B cell (primary cell): Measurements from ENCODE around the gene TAF6. TPM values are rescaled to one million over a fixed set of nuclear protein-coding genes. Genes with fewer than 3 reads are reported as not detected.

Experiments used
- ATAC-seq: fragments of 200-7000 bp; cut with Tn5 transposase; one replicate; pipeline ENCODE4 v1.10.0; 2021; ENCODE audit warnings: low read depth, mild to moderate bottlenecking, moderate number of reproducible peaks, moderate library complexity
- CTCF ChIA-PET: fragments of 350-600 bp; sonication (Branson Sonifier 250); formaldehyde crosslinking; loops from one replicate; lab custom pipeline; 2021; ENCODE audit warnings: antibody characterized with exemption, inconsistent platforms; lab: Charles Lee
- POLR2A ChIA-PET: fragments of 350-600 bp; sonication (Branson Sonifier 250); formaldehyde crosslinking; loops from one replicate; lab custom pipeline; 2021; ENCODE audit warnings: antibody characterized with exemption; lab: Charles Lee
- DNase-seq: peaks from one replicate; pipeline ENCODE4 v3.0.0; 2013
- H2AFZ ChIP-seq: 2 replicates; pipeline ENCODE4 v1.6.1; 2012; ENCODE audit warnings: mild to moderate bottlenecking, low read depth, low read length; ENCODE audit not compliant: insufficient read depth, poor library complexity, severe bottlenecking
- H3K27ac ChIP-seq, 2 donors: 1 replicate in 1 of 2; 2 replicates in 1 of 2; pipeline ENCODE4 v1.5.1; 2012 to 2013; ENCODE audit warnings: low read length in 2 of 2, mild to moderate bottlenecking in 2 of 2, moderate library complexity in 1 of 2
- H3K27me3 ChIP-seq, 4 experiments: fragments of 200-600 bp in 1 of 4; sonication (generic) in 1 of 4; replicated peaks in 1 of 4; 1 replicate in 2 of 4; 2 replicates in 2 of 4; pipeline versions ENCODE4 v1.6.1 to v1.7.0; 2013 to 2016; ENCODE audit warnings: low read length in 3 of 4, mild to moderate bottlenecking in 2 of 4, mixed read lengths in 1 of 4, moderate library complexity in 1 of 4; ENCODE audit not compliant: insufficient read depth in 4 of 4, control insufficient read depth in 3 of 4; ENCODE audit errors: control extremely low read depth in 1 of 4
- H3K36me3 ChIP-seq, 2 experiments: replicated peaks in 1 of 2; 1 replicate in 1 of 2; 2 replicates in 1 of 2; pipeline versions ENCODE4 v1.6.1 to v1.7.1; 2013; ENCODE audit warnings: low read length in 1 of 2; ENCODE audit not compliant: insufficient read depth in 2 of 2, control insufficient read depth in 1 of 2; ENCODE audit errors: control extremely low read depth in 1 of 2, extremely low read depth in 1 of 2
- H3K4me1 ChIP-seq, 2 donors: fragments of 200-600 bp in 1 of 2; sonication (generic) in 1 of 2; 1 replicate in 1 of 2; 2 replicates in 1 of 2; pipeline versions ENCODE4 v1.5.1 to v1.6.1; 2013 to 2017; ENCODE audit warnings: low read length in 2 of 2; ENCODE audit not compliant: control insufficient read depth in 2 of 2, insufficient read depth in 2 of 2
- H3K4me2 ChIP-seq: replicated peaks from 2 replicates; pipeline ENCODE3; 2012; ENCODE audit warnings: mild to moderate bottlenecking, low read depth, low read length; ENCODE audit not compliant: poor library complexity, severe bottlenecking
- H3K4me3 ChIP-seq, 5 experiments: fragments of 200-600 bp in 1 of 5; sonication (generic) in 1 of 5; 1 replicate in 3 of 5; 2 replicates in 2 of 5; pipeline versions ENCODE4 v1.5.1 to v1.7.0; 2011 to 2016; ENCODE audit warnings: low read length in 4 of 5, mild to moderate bottlenecking in 4 of 5, low read depth in 2 of 5, control low read depth in 1 of 5, moderate library complexity in 1 of 5; ENCODE audit not compliant: insufficient read depth in 1 of 5; ENCODE audit errors: control extremely low read depth in 1 of 5, extremely low read depth in 1 of 5
- H3K79me2 ChIP-seq: fragments of 200-600 bp; sonication (generic); one replicate; pipeline ENCODE4 v1.6.0; 2016; ENCODE audit warnings: low read length; ENCODE audit not compliant: control insufficient read depth, insufficient read depth
- H3K9ac ChIP-seq: fragments of 200-600 bp; sonication (generic); 2 replicates; pipeline ENCODE4 v1.6.1; 2017; ENCODE audit warnings: mild to moderate bottlenecking, low read length, moderate library complexity
- H3K9me3 ChIP-seq, 3 donors: one replicate each; pipeline versions ENCODE4 v1.6.1 to v1.7.1; 2013; ENCODE audit warnings: low read length in 2 of 3; ENCODE audit not compliant: control insufficient read depth in 2 of 3, insufficient read depth in 1 of 3; ENCODE audit errors: control extremely low read depth in 1 of 3
- H4K20me1 ChIP-seq: 2 replicates; pipeline ENCODE4 v1.6.0; 2012; ENCODE audit warnings: mild to moderate bottlenecking, low read length; ENCODE audit not compliant: insufficient read depth, control insufficient read depth, poor library complexity, severe bottlenecking
- H3K27ac Mint-ChIP-seq: one replicate; pipeline ENCODE4 v1.8.0; 2021; ENCODE audit warnings: mixed read lengths
- H3K27me3 Mint-ChIP-seq: one replicate; pipeline ENCODE4 v1.8.0; 2021; ENCODE audit warnings: mixed read lengths
- H3K4me1 Mint-ChIP-seq: one replicate; pipeline ENCODE4 v1.8.0; 2021; ENCODE audit warnings: mixed read lengths
- H3K4me3 Mint-ChIP-seq: one replicate; pipeline ENCODE4 v1.8.0; 2021; ENCODE audit warnings: mixed read lengths
- H3K9me3 Mint-ChIP-seq: one replicate; pipeline ENCODE4 v1.8.0; 2022; ENCODE audit warnings: mixed read lengths; ENCODE audit not compliant: insufficient read depth
- EZH2 ChIP-seq: IDR thresholded peaks from 2 replicates; pipeline ENCODE4 v1.6.1; 2012; ENCODE audit warnings: borderline replicate concordance, low read depth, mild to moderate bottlenecking, moderate library complexity, low read length; ENCODE audit not compliant: insufficient read depth, poor library complexity, severe bottlenecking
- WGBS: methylation state at CpG from one replicate; pipeline ENCODE4 v1.1.5; 2013; ENCODE audit warnings: missing lambda C conversion rate; ENCODE audit not compliant: insufficient coverage; 5-methylcytosine and 5-hydroxymethylcytosine counted together
- intact Hi-C: fragments of 100-400 bp; cut with micrococcal nuclease; formaldehyde crosslinking; loops from one replicate; pipeline ENCODE4 v1.10.0; 2022
- polyA plus RNA-seq: library from polyadenylated mRNA; depleted of rRNA; stranded (reverse); fragments of >200 nt; gene quantifications from 2 replicates; pipeline ENCODE4 v1.2.3, GENCODE V29; 2012
- total RNA-seq, 2 donors: library from RNA; stranded (reverse); fragments of 120-200 nt in 1 of 2; gene quantifications; 1 replicate in 1 of 2; 2 replicates in 1 of 2; pipeline versions ENCODE4 v1.2.3 to v1.2.4, GENCODE V29; 2013 to 2022
- TF ChIP-seq, protein P1 (sequence below): fragments of 200-600 bp; IDR thresholded peaks from one replicate; pipeline ENCODE4 v1.8.0; 2022; ENCODE audit warnings: antibody characterized with exemption, mild to moderate bottlenecking

The TAF6 gene
- total and polyA plus RNA-seq, 2 donors (not counting 1 experiment from before 2014, with no cell fraction given): 48.3 to 65.8 TPM

DNA sequence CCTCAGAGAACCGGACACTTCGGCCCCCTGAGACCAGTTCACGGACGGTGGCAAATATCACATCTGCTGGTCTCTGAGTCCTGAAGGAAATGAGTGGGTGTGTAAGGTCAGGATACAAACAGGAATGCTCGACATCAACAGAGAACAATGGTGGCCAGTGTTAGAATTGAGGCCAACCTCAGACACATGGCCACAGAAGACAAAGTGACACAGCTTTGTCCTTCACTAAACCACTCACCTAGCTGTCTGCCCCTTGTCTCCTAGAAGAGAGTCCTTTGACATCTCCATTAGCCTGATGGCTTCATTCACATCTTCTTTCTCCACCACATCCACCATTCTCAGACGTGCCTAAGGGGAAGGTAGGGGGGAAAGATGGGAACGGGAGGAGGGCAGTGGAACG, 26.1 kb downstream of the TAF6 start:
- Mint-ChIP-seq H3K4me3 (no peak overlapping the region), H3K4me1 (peaks cover 21% of the 10 kb centered on the region), H3K9me3 (no peaks in the 10 kb centered on the region), H3K27me3 (no peaks in the 10 kb centered on the region), H3K27ac (no peak overlapping the region)
- peaks cover under 1 to 74% of the 10 kb centered on the region in 2 experiments for H3K36me3 ChIP-seq
- no peak overlapping the region for H3K9ac ChIP-seq
- no peak overlapping the region for H3K4me2 ChIP-seq
- CTCF ChIA-PET: no interaction called here
- POLR2A ChIA-PET: interaction anchor here (0.6 kb wide), 1 partner anchor 9 kb away, joined by 4 read pairs; no protein-coding TSS in a partner anchor
- TF ChIP-seq, protein P1, sequence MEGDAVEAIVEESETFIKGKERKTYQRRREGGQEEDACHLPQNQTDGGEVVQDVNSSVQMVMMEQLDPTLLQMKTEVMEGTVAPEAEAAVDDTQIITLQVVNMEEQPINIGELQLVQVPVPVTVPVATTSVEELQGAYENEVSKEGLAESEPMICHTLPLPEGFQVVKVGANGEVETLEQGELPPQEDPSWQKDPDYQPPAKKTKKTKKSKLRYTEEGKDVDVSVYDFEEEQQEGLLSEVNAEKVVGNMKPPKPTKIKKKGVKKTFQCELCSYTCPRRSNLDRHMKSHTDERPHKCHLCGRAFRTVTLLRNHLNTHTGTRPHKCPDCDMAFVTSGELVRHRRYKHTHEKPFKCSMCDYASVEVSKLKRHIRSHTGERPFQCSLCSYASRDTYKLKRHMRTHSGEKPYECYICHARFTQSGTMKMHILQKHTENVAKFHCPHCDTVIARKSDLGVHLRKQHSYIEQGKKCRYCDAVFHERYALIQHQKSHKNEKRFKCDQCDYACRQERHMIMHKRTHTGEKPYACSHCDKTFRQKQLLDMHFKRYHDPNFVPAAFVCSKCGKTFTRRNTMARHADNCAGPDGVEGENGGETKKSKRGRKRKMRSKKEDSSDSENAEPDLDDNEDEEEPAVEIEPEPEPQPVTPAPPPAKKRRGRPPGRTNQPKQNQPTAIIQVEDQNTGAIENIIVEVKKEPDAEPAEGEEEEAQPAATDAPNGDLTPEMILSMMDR: no peak
- TF ChIP-seq EZH2: no peak
- no peak overlapping the region for H3K4me3 ChIP-seq
- ATAC-seq (no peak), DNase-seq (no peak)
- H3K27me3 ChIP-seq: no peaks in the 10 kb centered on the region
- H2AFZ ChIP-seq: no peak overlapping the region
- intact Hi-C loops: no loop called here
- H4K20me1 ChIP-seq: peaks cover 38% of the 10 kb centered on the region
- no peaks in the 10 kb centered on the region for H3K9me3 ChIP-seq
- no peak overlapping the region for H3K27ac ChIP-seq
- peaks cover 11 to 15% of the 10 kb centered on the region in 2 donors for H3K4me1 ChIP-seq
- peaks cover 19% of the 10 kb centered on the region for H3K79me2 ChIP-seq
- 93% methylated on average over 5 of the region's 8 CpGs for WGBS

DNA sequence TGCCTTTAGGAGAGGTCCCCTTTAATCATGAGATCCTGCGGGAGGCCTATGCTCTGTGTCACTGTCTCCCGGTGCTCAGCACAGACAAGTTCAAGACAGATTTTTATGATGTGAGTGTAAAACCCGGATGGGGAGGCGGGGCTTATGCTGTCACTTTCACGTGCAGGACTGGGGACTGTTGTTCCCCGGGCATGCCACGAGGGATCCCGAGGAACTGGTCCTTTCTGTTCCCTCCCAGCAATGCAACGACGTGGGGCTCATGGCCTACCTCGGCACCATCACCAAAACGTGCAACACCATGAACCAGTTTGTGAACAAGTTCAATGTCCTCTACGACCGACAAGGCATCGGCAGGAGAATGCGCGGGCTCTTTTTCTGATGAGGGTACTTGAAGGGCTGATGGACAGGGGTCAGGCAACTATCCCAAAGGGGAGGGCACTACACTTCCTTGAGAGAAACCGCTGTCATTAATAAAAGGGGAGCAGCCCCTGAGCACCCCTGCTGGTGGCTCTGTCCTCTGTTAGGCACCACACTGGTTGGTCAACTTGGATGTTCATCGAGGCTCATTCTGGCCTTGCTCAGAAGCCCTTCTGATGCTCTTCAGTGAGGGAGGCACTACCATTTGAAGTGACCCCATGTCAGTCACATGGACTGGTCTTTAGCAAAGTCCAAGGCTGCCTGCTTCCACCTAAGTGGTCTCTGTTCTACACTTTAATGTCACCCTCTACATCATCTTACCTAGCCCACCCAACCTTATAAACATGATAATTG, 27.6 kb downstream of the TAF6 start:
- intact Hi-C loops: no loop called here
- no peak overlapping the region for H3K27ac ChIP-seq
- H2AFZ ChIP-seq: no peak overlapping the region
- H3K4me3 ChIP-seq: no peak overlapping the region
- no peak overlapping the region for H3K4me3 Mint-ChIP-seq
- peaks cover 19% of the 10 kb centered on the region for H3K4me1 Mint-ChIP-seq
- peak overlapping the region; percentile 64 for H3K27ac Mint-ChIP-seq
- ATAC-seq (no peak), DNase-seq (no peak)
- H3K36me3 ChIP-seq: peaks cover 0 to 61% of the 10 kb centered on the region in 2 experiments
- 91% methylated on average over 18 of the region's 19 CpGs for WGBS
- peaks cover 14 to 18% of the 10 kb centered on the region in 2 donors for H3K4me1 ChIP-seq
- H3K79me2 ChIP-seq: peaks cover 14% of the 10 kb centered on the region
- peaks cover 35% of the 10 kb centered on the region for H4K20me1 ChIP-seq
- no peaks in the 10 kb centered on the region for H3K27me3 ChIP-seq
- TF ChIP-seq, protein P1: no peak
- no peak for TF ChIP-seq EZH2
- no peaks in the 10 kb centered on the region for H3K27me3 Mint-ChIP-seq
- H3K9me3 ChIP-seq: no peaks in the 10 kb centered on the region
- H3K9me3 Mint-ChIP-seq: no peaks in the 10 kb centered on the region
- no peak overlapping the region for H3K9ac ChIP-seq
- H3K4me2 ChIP-seq: no peak overlapping the region
- ChIA-PET CTCF (interaction anchor here (0.8 to 0.9 kb wide), 3 partner anchors 39 to 178 kb away, joined by 3 to 4 read pairs (median 3); no protein-coding TSS in a partner anchor), POLR2A (interaction anchor here (0.9 kb wide), 1 partner anchor 26 kb away, joined by 6 read pairs; no protein-coding TSS in a partner anchor)
